SH-SY5Y (cell line): ENCODE measurements around the gene WDR70.

ENCODE experiments used
- GATA2 ChIP-seq: IDR thresholded peaks from 2 replicates; pipeline ENCODE4 v1.6.1; 2011; ENCODE audit warnings: mild to moderate bottlenecking, low read depth, low read length
- GATA3 ChIP-seq: IDR thresholded peaks from 2 replicates; pipeline ENCODE4 v1.6.1; 2011; ENCODE audit warnings: low read depth, mild to moderate bottlenecking, low read length, moderate library complexity

Gene WDR70

DNA sequence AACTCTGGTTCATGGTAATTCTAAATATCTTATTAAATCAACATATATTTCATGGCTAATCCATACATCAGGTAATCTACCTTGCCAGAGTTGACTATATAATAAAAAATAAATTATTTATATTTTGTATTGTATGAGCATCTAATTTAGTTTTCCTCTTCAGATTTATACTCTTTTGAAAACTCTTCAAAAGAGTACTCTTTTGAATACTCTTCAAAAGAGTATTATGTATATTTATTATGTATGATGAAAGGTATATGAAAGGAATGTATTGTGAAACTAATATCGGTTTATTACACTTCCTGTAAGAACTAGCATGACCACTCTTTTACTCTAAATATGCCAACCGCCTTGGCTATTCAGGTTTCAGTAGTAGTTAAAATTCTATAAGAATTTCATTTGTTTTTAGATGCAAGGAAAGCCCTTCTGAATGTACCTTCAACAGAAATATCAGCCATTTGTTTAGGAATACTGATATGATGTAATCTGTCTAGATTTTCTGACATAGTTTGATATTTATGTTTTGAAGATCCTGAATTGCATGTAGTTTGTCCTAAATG is 178.7 kb downstream of the WDR70 start:
- no peak for TF ChIP-seq GATA2

DNA sequence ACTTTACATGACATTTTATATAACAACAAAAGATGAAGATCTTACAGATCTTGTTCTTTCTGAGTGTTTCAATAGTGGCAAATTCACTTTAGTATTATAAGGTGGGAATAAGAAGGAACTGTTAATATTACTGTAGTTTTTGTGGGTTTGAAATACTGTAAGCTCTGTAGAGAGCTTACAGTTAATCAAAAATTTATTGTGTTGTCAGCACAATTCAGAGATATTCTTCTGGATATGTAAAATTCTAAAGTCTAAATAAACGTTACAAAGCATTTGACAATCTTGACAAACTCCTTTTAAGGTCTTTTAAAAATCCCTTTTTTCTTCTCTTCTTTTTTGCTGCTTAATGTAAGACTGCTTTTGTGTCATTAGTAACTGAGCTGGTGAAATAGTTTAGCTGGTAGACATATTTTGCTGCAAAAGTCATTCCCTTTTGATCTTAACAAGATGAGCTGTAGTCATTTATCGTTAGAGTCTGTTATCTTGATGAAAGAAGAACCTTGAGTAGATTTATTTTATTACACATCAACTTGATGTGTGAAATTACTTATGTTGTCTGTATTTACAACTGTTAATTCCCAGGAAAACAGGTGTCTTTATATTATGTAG is 186.0 kb downstream of the WDR70 start:
- TF ChIP-seq GATA2 (no peak), GATA3 (no peak)

DNA sequence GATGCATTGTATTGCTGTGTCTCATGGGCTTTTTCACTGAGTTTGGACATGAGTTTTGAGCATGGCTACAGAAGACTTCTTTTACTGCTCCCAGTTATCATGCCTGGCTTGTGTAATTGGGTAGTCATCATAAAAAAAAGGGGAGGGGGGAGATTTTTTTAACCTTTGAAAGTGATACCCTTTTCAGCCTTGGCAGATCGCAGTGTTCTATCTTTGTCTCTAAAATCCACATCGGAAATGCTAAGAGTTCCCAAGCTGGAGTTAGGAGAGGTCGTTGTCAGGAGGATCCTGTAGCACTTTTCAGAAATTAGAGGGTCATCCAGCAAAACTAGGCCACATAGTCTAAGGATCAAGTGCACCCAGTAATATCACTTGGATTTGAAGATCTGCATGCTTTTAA is 188.4 kb downstream of the WDR70 start:
- no peak for TF ChIP-seq GATA3
- no peak for TF ChIP-seq GATA2

GRCh38 chr5:37568018-37568753 is 189.1 kb downstream of the WDR70 start:
- TF ChIP-seq GATA2, result no peak
- no peak for TF ChIP-seq GATA3

DNA sequence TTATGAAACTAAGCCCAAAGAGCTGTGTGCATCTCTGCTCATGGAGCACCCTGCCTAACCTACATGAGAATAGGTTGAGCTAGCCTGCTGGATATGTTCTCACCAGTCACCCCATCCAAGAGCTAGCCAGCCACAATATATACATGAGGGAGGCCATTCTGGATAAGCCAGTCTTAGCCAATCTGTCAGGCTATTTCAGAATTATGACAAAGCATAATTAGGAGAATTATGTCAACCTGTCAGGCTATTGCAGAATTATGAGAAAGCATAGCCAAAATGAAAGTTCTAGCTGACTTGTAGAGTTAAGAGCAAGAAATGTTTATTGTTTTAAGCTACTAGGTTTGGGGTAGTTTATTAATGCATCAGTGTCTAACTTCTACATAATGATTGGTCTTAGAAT is 189.8 kb downstream of the WDR70 start:
- TF ChIP-seq GATA3, result no peak
- no peak for TF ChIP-seq GATA2

DNA sequence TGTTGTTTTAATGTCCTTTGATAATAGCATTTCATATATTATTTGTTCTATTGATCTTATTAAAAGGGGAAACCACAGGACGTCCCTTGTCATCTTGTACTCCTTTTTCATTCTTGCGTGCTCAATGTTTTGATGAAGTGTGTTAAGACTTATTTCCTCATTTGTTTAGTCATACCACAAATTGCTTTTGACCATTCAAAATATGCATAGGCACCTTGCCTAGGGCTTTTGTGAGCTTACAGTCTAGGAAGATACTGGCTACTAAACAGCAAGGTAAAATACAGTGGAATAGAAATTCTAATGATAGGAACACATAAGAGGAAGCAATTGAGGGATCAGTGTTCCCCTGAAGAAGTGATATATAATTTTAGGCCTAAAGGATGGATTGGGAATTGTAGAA is 190.3 kb downstream of the WDR70 start:
- TF ChIP-seq GATA2, result no peak
- TF ChIP-seq GATA3, result no peak

DNA sequence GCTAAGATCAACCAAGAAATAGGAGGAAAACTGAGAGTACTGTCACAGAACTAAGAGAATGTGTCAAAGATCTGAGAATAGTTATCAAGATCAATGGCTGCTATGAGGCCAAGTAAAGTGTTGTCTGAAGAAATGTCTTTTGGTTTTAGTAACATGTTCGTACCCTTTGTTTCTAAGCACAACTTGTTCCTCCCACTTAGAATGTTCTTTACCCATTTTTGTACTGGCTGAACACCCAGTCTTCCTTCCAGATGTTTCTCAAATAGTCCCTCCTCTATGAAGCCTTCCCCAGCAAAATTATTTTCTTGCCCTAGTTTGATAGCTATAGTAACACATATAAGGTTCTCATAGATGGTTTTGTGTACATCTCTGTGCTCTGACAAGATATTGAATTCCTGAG is 191.5 kb downstream of the WDR70 start:
- TF ChIP-seq GATA2, result no peak
- TF ChIP-seq GATA3, result no peak

- TF ChIP-seq GATA3, result no peak
- no peak for TF ChIP-seq GATA2
Observed at GRCh38 chr5:37571985-37572384, 192.9 kb downstream of the WDR70 start.

GRCh38 chr5:37575541-37576489 is 196.7 kb downstream of the WDR70 start:
- TF ChIP-seq GATA2 (no peak), GATA3 (no peak)

- TF ChIP-seq GATA3, result no peak
- no peak for TF ChIP-seq GATA2
Observed at GRCh38 chr5:37576552-37576951, 197.4 kb downstream of the WDR70 start.

- TF ChIP-seq GATA3 (no peak), GATA2 (no peak)
Observed at GRCh38 chr5:37578176-37578575, 199.1 kb downstream of the WDR70 start.

DNA sequence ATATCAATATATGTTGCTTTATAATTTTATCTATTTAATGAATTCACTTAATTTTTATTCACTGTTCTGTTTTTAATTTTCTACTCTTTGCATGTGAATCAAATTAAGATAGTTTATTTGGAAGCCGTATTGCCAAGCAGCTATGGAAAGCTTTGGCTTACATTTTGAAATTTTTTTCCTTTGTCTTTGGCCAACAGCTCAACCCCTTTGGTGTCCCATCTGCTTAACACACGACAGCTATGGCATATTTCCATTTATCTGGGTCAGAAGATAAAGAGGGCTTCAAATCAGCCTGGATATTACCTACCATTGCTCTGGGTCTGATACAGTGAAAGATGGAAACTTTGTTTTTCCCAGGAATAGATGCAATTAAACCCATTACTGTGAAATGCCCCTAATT is 201.0 kb downstream of the WDR70 start:
- TF ChIP-seq GATA2, result no peak
- no peak for TF ChIP-seq GATA3

- TF ChIP-seq GATA3, result no peak
- TF ChIP-seq GATA2, result no peak
Observed at GRCh38 chr5:37582202-37582601, 203.1 kb downstream of the WDR70 start.

DNA sequence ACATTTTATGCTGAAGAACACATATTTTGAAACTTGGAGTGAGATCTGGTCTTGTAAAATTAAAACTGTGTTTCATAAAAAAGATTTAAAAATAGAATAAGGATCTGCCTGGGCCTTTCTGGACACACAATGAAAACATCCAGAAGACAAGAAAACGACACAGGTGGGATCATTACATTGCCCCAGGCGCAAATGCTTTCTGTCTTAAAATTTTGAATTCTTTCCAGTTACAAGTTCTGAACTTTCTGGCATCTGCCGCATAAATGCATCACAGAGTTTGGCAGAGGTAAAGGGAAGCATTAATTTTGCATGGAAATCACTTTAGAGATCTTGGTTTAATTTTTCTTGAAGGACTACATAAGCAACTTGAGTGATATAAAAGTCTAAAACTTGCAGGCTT is 219.6 kb downstream of the WDR70 start:
- TF ChIP-seq GATA3, result no peak
- TF ChIP-seq GATA2, result no peak
